HG02571 (cell line): Measurements from ENCODE around the gene GPATCH1.
"Not testable (repeated sequence)": the region's sequence is repeated elsewhere in the genome, so short reads cannot be mapped to it uniquely, and the experiment has no call there.

ENCODE experiments used
- ATAC-seq: cut with Tn5 transposase; IDR thresholded peaks from one replicate; pipeline ENCODE4 v1.9.1; 2021; ENCODE audit warnings: mild to moderate bottlenecking, moderate library complexity; ENCODE audit not compliant: unreplicated experiment

The GPATCH1 gene

DNA sequence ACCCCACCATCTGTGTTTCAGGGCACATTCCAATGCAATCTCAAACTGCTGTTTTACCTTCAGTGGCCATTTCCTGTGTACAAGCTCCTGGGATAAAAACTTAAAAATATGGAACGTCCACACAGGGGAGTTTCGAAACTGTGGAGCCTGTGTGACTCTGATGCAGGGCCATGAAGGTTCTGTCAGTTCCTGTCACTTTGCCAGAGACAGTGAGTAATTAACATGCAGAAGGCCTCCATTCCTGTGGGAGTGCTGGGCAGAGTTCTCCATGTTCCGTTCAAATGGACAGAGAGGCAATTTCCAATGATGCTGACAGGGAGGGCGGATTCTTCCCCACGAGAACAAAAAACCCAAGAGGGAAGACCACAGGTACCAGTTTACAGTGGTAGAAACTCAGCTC is 75.4 kb downstream of the GPATCH1 start:
- no peak for ATAC-seq

GRCh38 chr19:33157906-33158305 is 76.9 kb downstream of the GPATCH1 start:
- ATAC-seq: no peak

DNA sequence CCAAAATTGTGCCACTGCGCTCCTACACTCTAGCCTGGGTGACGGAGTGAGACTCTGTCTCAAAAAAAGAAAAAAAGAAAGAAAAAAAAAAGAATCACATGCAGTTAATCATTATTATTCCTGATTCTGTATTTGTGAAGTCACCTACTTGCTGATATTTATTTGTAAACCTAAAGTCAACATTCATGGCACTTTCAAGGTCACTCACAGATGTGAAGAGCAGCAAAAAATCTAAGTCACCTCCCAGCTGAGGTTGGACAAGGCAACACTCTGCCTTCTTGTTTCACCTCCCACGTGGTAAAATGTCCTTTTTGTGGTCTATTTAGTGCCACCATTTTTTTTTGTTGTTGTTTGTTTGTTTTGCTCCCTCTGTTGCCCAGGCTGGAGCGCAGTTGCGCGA is 77.4 kb downstream of the GPATCH1 start:
- no peak for ATAC-seq

DNA sequence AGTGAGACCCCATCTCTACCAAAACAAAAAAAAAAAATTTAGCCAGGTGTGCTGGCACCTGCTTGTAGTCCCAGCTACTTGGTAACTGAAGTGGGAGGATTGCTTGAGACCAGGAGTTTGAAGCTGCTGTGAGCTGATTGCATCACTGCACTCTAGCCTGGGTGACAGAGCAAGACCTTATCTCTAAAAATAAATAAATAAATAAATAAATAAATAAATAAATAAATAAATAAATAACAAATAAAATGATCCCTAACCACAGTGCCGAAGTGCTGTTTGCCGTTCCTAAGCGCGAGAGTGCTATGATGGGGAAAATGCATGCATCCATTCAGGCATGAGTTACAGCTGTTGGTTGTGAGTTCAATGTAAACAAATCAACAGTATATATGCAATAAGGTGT is 78.2 kb downstream of the GPATCH1 start:
- no peak for ATAC-seq

DNA sequence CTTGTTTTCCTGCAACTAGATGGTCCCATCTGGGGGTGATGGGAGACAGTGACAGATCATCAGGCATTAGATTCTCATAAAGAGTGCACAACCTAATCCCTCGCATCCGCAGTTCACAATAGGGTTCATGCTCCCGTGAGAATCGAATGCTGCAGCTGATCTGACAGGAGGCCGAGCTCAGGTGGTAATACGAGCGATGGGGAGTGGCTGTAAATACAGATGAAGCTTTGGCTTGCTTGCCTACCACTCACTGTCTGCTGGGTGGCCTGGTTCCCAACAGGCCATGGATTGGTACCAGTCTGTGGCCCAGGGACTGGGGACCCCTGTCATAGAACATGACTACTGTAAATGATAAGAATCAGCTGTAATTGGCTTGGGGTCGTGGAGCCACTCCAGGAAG is 78.9 kb downstream of the GPATCH1 start:
- ATAC-seq: no peak

DNA sequence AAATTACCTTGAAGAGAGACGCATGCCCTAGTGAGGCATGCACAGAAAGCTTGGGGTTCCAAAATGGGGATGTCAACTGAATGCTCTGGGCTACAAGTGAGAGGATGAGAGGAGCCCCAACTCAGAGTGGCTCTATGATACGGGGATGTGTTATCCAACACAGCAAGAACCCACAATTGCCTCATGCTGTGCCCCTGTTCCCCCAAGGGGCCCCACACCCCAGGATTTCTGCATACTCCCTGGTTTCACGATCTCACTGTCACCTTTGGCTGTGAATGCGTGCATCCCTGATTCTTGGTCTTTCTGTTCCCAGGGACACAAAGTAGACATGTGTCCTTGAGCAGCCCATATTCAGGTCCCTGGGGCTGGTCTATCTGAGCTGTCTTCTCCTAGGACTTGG is 80.2 kb downstream of the GPATCH1 start:
- no peak for ATAC-seq

- ATAC-seq: no peak
Measured at GRCh38 chr19:33163481-33163880, 82.5 kb downstream of the GPATCH1 start.

DNA sequence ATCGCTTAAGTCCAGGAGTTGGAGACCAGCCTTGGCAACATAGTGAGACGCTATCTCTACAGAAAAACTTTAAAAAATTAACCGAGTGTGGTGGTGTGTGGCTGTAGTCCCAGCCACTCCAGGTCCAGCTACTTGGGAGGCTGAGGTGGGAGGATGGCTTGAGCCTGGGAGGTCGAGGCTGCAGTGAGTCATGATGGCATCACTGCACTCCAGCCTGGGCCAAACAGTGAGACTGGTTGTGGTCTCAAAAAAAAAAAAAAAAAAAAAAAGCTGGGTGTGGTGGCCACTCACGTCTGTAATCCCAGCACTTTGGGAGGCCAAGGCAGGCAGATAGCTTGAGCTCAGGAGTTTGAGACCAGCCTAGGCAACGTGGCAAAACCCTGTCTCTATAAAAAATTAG is 85.1 kb downstream of the GPATCH1 start:
- not testable (repeated sequence) for ATAC-seq

DNA sequence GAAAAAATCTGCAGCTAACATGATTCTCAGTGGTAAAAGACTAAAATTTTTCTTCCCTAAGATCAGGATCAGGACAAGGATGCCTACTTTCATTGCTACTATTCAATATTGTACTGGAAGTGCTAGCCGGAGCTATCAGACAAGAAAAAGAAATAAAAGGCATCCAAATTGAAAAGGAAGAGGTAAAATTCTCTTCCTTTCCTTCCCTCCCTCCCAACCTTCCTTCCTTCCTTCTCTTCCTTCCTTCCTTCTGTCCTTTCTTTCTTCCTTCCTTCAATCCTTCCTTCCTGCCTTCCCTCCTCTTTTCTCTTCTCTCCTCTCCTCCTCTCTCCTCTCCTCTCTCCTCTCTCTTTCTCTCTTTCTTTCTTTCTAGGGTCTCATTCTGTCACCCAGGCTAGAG is 86.5 kb downstream of the GPATCH1 start:
- ATAC-seq: no peak

- no peak for ATAC-seq
Measured at GRCh38 chr19:33168528-33168927, 87.5 kb downstream of the GPATCH1 start.

DNA sequence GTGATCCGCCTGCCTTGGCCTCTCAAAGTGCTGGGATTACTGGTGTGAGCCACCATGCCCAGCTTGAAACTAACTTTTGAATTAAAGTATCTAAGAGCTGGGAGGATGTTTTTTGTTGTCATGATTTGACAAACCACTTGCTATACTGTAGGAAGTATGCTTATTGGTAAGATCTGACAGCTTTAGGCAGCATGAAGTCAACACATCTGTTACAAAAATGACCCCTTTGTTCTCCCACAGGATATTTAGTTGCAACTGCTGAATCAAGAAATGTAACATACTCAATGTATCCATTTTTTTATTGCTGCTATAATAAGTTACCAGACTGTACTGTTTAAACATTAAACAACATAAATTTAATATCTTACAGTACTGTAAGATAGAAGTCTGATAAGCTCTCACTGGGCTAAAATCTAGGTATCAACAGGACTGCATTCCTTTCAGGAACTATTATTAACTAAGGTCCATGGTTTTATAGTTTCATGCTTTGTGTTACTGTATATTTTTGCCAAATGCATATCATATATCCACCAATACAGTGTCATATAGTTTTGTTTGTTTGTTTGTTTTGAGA is 90.3 kb downstream of the GPATCH1 start:
- ATAC-seq: no peak

- ATAC-seq: no peak
Measured at GRCh38 chr19:33171916-33172359, 91.0 kb downstream of the GPATCH1 start.

DNA sequence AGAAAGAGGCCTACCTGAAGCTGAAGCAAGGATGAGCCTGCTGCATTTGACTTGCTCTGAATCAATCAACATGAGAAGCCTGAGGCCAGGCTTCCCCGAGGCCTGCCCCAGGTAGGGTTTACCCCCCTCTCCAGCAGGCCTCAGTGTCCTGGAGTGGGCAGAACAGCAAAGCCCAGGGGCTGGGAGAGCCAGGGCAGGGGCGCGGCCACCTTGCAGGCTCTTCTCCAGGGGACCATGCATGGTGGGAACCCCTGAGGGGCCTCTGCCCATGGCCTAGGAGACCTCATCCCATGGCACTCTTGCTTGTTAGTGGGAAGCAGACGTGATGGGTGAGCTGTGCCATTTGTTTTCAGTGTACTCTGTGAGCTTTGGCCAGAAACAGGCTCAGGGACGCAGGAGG is 93.2 kb downstream of the GPATCH1 start:
- no peak for ATAC-seq

GRCh38 chr19:33175156-33175782 is 94.3 kb downstream of the GPATCH1 start:
- ATAC-seq: no peak

DNA sequence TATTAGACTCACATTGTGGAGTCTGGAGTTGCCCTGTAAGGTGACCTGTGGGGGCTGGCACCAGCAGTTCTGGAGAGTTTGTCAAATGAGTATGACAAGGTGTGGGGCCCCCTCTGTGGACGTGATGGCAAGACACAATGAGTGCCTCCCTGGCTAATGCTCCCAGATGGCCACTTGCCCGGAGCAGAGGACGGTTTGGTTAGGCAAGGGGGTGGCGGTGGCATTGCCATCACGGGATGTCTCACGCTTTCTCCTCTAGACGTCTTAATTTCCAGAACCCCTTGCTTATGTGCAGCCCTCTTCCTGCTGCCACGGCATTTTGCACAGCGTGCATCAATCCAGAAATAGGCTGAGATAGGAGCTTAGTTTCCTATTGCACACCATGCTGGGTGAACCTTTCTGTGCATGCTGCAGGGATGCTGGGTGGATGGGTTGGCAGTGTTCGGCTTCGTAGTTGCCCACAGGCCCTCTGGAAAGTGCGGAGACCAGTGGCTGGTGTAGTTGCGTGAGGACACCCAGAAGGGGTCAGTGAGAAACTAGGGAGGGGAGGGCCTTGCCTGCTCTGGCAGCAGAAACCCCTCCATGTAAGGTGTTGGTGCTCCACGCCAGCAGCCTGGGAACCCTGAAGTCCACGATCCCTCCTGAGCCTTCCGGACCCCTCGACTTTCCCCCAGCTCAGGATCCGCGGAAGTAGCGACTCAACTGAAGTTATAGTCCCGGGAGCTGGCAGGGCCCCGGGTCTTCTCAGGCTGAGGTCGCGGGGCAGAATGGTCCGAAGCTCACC is 95.1 kb downstream of the GPATCH1 start:
- ATAC-seq: peak; percentile 2

GRCh38 chr19:33176670-33177416 is 95.9 kb downstream of the GPATCH1 start:
- peak; percentile 76 for ATAC-seq

DNA sequence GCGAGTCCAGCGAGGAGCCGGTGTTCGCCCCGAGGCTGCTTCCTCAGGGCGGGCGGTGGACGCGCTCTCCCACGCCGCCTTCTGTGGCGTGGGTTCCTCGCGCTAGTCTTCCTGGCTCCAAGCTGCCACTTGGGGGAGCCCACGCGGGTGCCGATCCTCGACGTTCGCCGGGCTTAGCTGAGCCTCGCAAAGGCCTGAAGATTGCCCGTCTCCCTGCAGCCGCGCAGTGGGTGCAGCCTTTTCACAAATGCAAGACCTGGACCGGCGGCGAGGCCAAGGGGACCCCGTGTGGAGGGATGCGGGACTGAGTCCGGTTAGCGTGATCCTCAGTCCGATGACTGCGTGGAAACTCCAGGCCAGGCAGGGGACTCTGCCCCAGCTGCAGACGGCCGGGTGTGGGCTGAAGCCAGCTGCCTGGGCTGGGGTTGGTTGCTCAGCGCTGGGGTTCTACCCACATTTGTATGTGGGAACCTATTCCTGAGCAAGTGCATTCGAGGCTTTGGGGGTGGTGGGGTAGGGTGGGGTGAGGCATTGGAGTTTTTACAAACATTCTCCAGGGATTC is 96.5 kb downstream of the GPATCH1 start:
- peak; percentile 21 for ATAC-seq
